ENCODE results near the gene PEX3.

- no peak for TF ChIP-seq CTCF (IDR thresholded peaks at IDR 0.05)
- no peak for TF ChIP-seq EZH2 (IDR thresholded peaks at IDR 0.05; ENCODE audit: borderline replicate concordance, insufficient read depth, low read depth, low read length, poor library complexity, severe bottlenecking)
Observed at GRCh38 chr6:143515061-143515760, 64.6 kb downstream of the PEX3 start.
